HL-60 (cell line): Measurements from ENCODE around the gene LRRC39.

ENCODE experiments used
- DNase-seq, 2 experiments: peaks; one replicate each; pipeline ENCODE4 v3.0.0-alpha.2; 2010 to 2020; ENCODE audit warnings: low read depth in 1 of 2, low spot score in 1 of 2
- H3K27ac ChIP-seq: fragments of 250-450 bp; sonication (Bioruptor Pico); replicated peaks from 2 replicates; pipeline ENCODE4 v1.5.1; 2020; ENCODE audit warnings: mild to moderate bottlenecking, moderate library complexity
- H3K27me3 ChIP-seq: fragments of 250-450 bp; sonication (Bioruptor Pico); 2 replicates; pipeline ENCODE4 v1.5.1; 2021; ENCODE audit warnings: mild to moderate bottlenecking, moderate library complexity; ENCODE audit not compliant: insufficient read depth, poor library complexity, severe bottlenecking
- H3K4me3 ChIP-seq: replicated peaks from 2 replicates; pipeline ENCODE4 v1.5.1; 2011; ENCODE audit warnings: mild to moderate bottlenecking, control low read depth, low read length; ENCODE audit not compliant: insufficient read depth
- GABPA ChIP-seq: IDR thresholded peaks from 2 replicates; pipeline ENCODE4 v1.6.1; 2012; ENCODE audit warnings: low read depth
- POLR2AphosphoS5 ChIP-seq: IDR thresholded peaks from 2 replicates; pipeline ENCODE4 v1.6.1; 2012; ENCODE audit warnings: low read depth
- REST ChIP-seq: IDR thresholded peaks from 2 replicates; pipeline ENCODE4 v1.6.1; 2012; ENCODE audit warnings: low read depth; ENCODE audit not compliant: insufficient replicate concordance
- SPI1 ChIP-seq: IDR thresholded peaks from 2 replicates; pipeline ENCODE4 v1.6.1; 2012; ENCODE audit warnings: low read depth, mild to moderate bottlenecking, borderline replicate concordance
- TF ChIP-seq, protein P1 (sequence below): IDR thresholded peaks from one replicate; pipeline ENCODE4 v1.5.1; 2011; ENCODE audit warnings: low read length, control low read depth, inconsistent platforms; ENCODE audit not compliant: insufficient read depth

The LRRC39 gene

DNA sequence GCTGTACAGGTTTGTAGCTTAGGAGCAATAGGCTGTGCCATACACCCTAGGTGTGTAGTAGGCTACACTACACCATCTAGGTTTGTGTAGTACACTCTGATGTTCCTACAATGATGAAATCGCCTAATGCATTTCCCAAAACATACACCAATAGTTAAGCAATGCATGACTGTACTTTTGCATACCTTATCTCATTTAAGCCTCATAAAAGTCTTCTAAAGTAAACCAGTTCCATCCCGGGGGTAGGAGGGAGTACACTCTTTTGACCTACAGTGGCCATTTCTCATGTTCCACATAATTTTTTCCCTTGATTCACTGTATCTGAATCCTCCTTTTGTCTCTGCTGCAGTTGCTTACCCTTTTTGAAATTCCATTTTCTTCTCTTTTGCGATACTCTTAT is 32.9 kb downstream of the LRRC39 start:
- Histone ChIP-seq H3K27me3 (no peaks in the 10 kb centered on the region), H3K27ac (no peak overlapping the region), H3K4me3 (no peak overlapping the region)
- no peak for TF ChIP-seq REST
- no peak for TF ChIP-seq SPI1
- TF ChIP-seq GABPA: no peak
- no peak for TF ChIP-seq POLR2AphosphoS5
- TF ChIP-seq, protein P1, sequence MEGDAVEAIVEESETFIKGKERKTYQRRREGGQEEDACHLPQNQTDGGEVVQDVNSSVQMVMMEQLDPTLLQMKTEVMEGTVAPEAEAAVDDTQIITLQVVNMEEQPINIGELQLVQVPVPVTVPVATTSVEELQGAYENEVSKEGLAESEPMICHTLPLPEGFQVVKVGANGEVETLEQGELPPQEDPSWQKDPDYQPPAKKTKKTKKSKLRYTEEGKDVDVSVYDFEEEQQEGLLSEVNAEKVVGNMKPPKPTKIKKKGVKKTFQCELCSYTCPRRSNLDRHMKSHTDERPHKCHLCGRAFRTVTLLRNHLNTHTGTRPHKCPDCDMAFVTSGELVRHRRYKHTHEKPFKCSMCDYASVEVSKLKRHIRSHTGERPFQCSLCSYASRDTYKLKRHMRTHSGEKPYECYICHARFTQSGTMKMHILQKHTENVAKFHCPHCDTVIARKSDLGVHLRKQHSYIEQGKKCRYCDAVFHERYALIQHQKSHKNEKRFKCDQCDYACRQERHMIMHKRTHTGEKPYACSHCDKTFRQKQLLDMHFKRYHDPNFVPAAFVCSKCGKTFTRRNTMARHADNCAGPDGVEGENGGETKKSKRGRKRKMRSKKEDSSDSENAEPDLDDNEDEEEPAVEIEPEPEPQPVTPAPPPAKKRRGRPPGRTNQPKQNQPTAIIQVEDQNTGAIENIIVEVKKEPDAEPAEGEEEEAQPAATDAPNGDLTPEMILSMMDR: no peak
- DNase-seq: no peak

GRCh38 chr1:100142343-100142742 is 35.7 kb downstream of the LRRC39 start:
- Histone ChIP-seq H3K4me3 (no peak overlapping the region), H3K27ac (no peak overlapping the region), H3K27me3 (no peaks in the 10 kb centered on the region)
- DNase-seq: no peak
- TF ChIP-seq SPI1: no peak
- TF ChIP-seq GABPA: no peak
- TF ChIP-seq POLR2AphosphoS5: no peak
- TF ChIP-seq, protein P1: no peak
- TF ChIP-seq REST: no peak

DNA sequence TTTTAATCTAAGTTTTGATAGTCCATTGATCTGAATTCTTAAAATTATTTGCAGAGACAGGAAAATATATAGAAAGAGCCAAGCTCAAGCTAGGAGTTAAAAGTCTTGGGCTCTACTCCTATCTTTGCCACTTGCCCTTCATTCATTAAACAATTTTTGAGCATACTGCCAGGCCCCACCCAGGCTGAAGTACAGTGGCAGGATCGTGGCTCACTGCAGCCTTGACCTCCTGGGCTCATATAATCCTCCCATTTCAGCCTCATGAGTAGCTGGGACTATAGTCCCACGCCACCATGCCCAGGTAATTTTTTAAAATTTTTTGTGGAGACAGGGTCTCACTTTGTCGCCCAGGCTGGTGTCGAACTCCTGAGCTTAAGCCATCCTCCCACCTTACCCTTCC is 36.9 kb downstream of the LRRC39 start:
- Histone ChIP-seq H3K27ac (no peak overlapping the region), H3K4me3 (no peak overlapping the region), H3K27me3 (no peaks in the 10 kb centered on the region)
- DNase-seq: no peak
- TF ChIP-seq SPI1 (no peak), REST (no peak), GABPA (no peak), POLR2AphosphoS5 (no peak)
- TF ChIP-seq, protein P1: no peak
